AG10803 (cell line): ENCODE results near the gene MEGF6.

Experiments used
- DNase-seq: peaks from one replicate; pipeline ENCODE4 v3.0.0; 2010; ENCODE audit warnings: low read depth
- H3K4me3 ChIP-seq: 2 replicates; pipeline ENCODE4 v1.5.1; 2011; ENCODE audit warnings: mild to moderate bottlenecking, low read length, control low read depth
- CTCF ChIP-seq: conservative IDR thresholded peaks from 2 replicates; pipeline ENCODE4 v1.5.1; 2011; ENCODE audit warnings: mild to moderate bottlenecking, low read length, control low read depth, inconsistent platforms

Gene MEGF6

GRCh38 chr1:3598051-3598491 lies 13.2 kb downstream of the MEGF6 start:
- no peak for TF ChIP-seq CTCF
- no peak for DNase-seq
- H3K4me3 ChIP-seq = no peak overlapping the region

- DNase-seq = no peak
- no peak for TF ChIP-seq CTCF
These were observed 13.7 kb downstream of the MEGF6 start for GRCh38 chr1:3597599-3597964.

GRCh38 chr1:3596663-3597598 lies 14.4 kb downstream of the MEGF6 start:
- no peak for DNase-seq
- no peak for TF ChIP-seq CTCF
- H3K4me3 ChIP-seq = no peak overlapping the region

More at GRCh38 chr1:3597599-3597964, 13.7 kb downstream of the MEGF6 start:
- no peak overlapping the region for H3K4me3 ChIP-seq

GRCh38 chr1:3595949-3596348 lies 15.4 kb downstream of the MEGF6 start:
- no peak overlapping the region for H3K4me3 ChIP-seq
- DNase-seq = no peak
- TF ChIP-seq CTCF = no peak

GRCh38 chr1:3594706-3595377 lies 16.5 kb downstream of the MEGF6 start:
- no peak for TF ChIP-seq CTCF
- H3K4me3 ChIP-seq = no peak overlapping the region
- no peak for DNase-seq

GRCh38 chr1:3593745-3594144 lies 17.6 kb downstream of the MEGF6 start:
- H3K4me3 ChIP-seq = no peak overlapping the region
- TF ChIP-seq CTCF = no peak
- DNase-seq = no peak
